Heart left ventricle (tissue), 16 donors: Measurements from ENCODE around the gene CRYL1. TPM values are rescaled to one million over a fixed set of nuclear protein-coding genes. Genes with fewer than 3 reads are reported as not detected.

Experiments
- ATAC-seq, 4 donors: fragments of 200-7000 bp; cut with Tn5 transposase; one replicate each; pipeline ENCODE4 v1.9.1; 2020 to 2022; ENCODE audit warnings: moderate library complexity in 4 of 4, mild to moderate bottlenecking in 3 of 4, moderate number of reproducible peaks in 1 of 4
- DNase-seq, 5 donors: peaks; one replicate each; pipeline ENCODE4 v3.0.0-alpha.2; 2020
- H3K27ac ChIP-seq, 12 donors: fragments of 200-600 bp; sonication (generic) in 4 of 12; one replicate each; pipeline versions ENCODE4 v1.5.0 to v1.8.0; 2016 to 2022; ENCODE audit warnings: mild to moderate bottlenecking in 2 of 12
- H3K27me3 ChIP-seq, 9 donors: fragments of 200-600 bp; sonication (generic) in 2 of 9; one replicate each; pipeline versions ENCODE4 v1.5.1 to v1.8.0; 2016 to 2022; ENCODE audit warnings: mild to moderate bottlenecking in 3 of 9
- H3K36me3 ChIP-seq, 9 donors: fragments of 200-600 bp; sonication (generic) in 2 of 9; one replicate each; pipeline versions ENCODE4 v1.5.0 to v1.8.0; 2018 to 2022; ENCODE audit warnings: mild to moderate bottlenecking in 2 of 9
- H3K4me1 ChIP-seq, 12 donors: fragments of 200-600 bp; sonication (generic) in 4 of 12; one replicate each; pipeline versions ENCODE4 v1.5.0 to v1.8.0; 2016 to 2022; ENCODE audit warnings: mild to moderate bottlenecking in 3 of 12
- H3K4me3 ChIP-seq, 12 donors: fragments of 200-600 bp; sonication (generic) in 4 of 12; one replicate each; pipeline versions ENCODE4 v1.5.0 to v1.8.0; 2017 to 2022; ENCODE audit warnings: mild to moderate bottlenecking in 9 of 12, moderate library complexity in 4 of 12
- H3K9me3 ChIP-seq, 12 donors: fragments of 200-600 bp; sonication (generic) in 4 of 12; one replicate each; pipeline versions ENCODE4 v1.5.0 to v1.8.0; 2016 to 2022; ENCODE audit warnings: mild to moderate bottlenecking in 1 of 12
- CTCF ChIP-seq, 12 donors: fragments of 200-600 bp; sonication (generic) in 4 of 12; IDR thresholded peaks; one replicate each; pipeline versions ENCODE4 v1.5.0 to v1.8.0; 2018 to 2022; ENCODE audit warnings: antibody characterized with exemption in 12 of 12, mild to moderate bottlenecking in 5 of 12
- POLR2A ChIP-seq, 2 donors: fragments of 450-650 bp; IDR thresholded peaks; one replicate each; pipeline ENCODE4 v1.6.1; 2017; ENCODE audit warnings: antibody characterized with exemption in 2 of 2, mild to moderate bottlenecking in 2 of 2, moderate library complexity in 2 of 2
- WGBS, 4 donors: extraction: QIAGEN DNeasy Blood & Tissue Kit in 2 of 4; methylation state at CpG; one replicate each; pipeline versions ENCODE4 v1.1.5 to v1.1.7; 2013 to 2018; 5-methylcytosine and 5-hydroxymethylcytosine counted together
- intact Hi-C, 10 donors: fragments of 100-400 bp; cut with DNase I; formaldehyde crosslinking; loops; one replicate each; pipeline versions ENCODE4 v1.11.1 to v1.14.2; 2022
- polyA plus RNA-seq, 2 donors: library from polyadenylated mRNA; stranded (reverse); fragments of 200-250 nt; gene quantifications; one replicate each; pipeline ENCODE4 v1.2.3, GENCODE V29; 2013
- total RNA-seq, 9 donors: library from RNA; depleted of rRNA in 2 of 9; stranded (reverse); fragments of >200 nt in 2 of 9; fragmentation: NEBNext Ultra II Directional in 3 of 9; extraction: Animal tissue kit (Norgen Biotek cat#: 25700) in 3 of 9; gene quantifications; one replicate each; pipeline versions ENCODE4 v1.1.0 to v1.2.4, GENCODE V29; 2016 to 2023
- donor health status: ischemic (EF 13 %, LVEDD 7.1; RV severe dilation, severe dysfunction).
- donor health status: healthy with polysubstance abuse.
- donor health status: DM: no; HTN: yes; CAD: no.
- donor health status: DM: no; HTN: no; CAD: no.
- donor health status: ischemic (EF 25% LVEDD 6.9; RV normal size, moderate dysfunction).
- donor health status: ischemic (EF 25% LVEDD 5.7; RV mildly dilated, moderate dysfunction).
- donor health status: healthy.
- donor health status: DM: yes; HTN: yes; CAD: no.
- donor health status: ischemic (EF 35%, LVEDD 5.7; RV mildly dilated, moderate dysfunction).
- donor health status: nonischemic (EF 11% LVEDD 7.7; RV severe dilation, severe dysfunction).
- donor health status: DM: yes; HTN: yes; CAD: no.
- donor health status: PGD.
- donor health status: ischemic (EF 29% LVEDD 5.4; RV normal size, mild dysfunction).
- donor health status: nonischemic (EF 23%, LVEDD 6.1; RV moderate dilation, normal function).

CRYL1 gene
- total and polyA plus RNA-seq, 11 donors = 10.7 to 36.5 (median 20.9) TPM

GRCh38 chr13:20411638-20412342 is 113.9 kb downstream of the CRYL1 start:
- Histone ChIP-seq H3K4me3 (no peak overlapping the region), H3K27ac (no peak overlapping the region), H3K27me3 (no peaks in the 10 kb centered on the region), H3K4me1 (peaks cover 0 to 8% (median 0%) of the 10 kb centered on the region in 12 donors), H3K9me3 (no peaks in the 10 kb centered on the region), H3K36me3 (no peaks in the 10 kb centered on the region)
- no peak for TF ChIP-seq CTCF (IDR thresholded peaks at IDR 0.05)
- TF ChIP-seq POLR2A (IDR thresholded peaks at IDR 0.05) = no peak
- DNase-seq = no peak
- ATAC-seq = no peak
- 52 to 54% (median 53%) methylated on average over 6 of the region's 6 CpGs for WGBS, 4 donors
- intact Hi-C loops = no loop called here

GRCh38 chr13:20410726-20411125 is 114.9 kb downstream of the CRYL1 start:
- H3K27ac ChIP-seq = no peak overlapping the region
- H3K9me3 ChIP-seq = no peaks in the 10 kb centered on the region
- no peak for TF ChIP-seq POLR2A (IDR thresholded peaks at IDR 0.05)
- no peak for TF ChIP-seq CTCF (IDR thresholded peaks at IDR 0.05)
- H3K27me3 ChIP-seq = no peaks in the 10 kb centered on the region
- H3K4me1 ChIP-seq = peaks cover 0 to 8% (median 0%) of the 10 kb centered on the region in 12 donors
- no peak for ATAC-seq
- H3K4me3 ChIP-seq = no peak overlapping the region
- DNase-seq = no peak
- H3K36me3 ChIP-seq = peaks cover 0 to 5% (median 0%) of the 10 kb centered on the region in 9 donors
- intact Hi-C loops = no loop called here
- WGBS, 4 donors = 68 to 82% (median 71%) methylated on average over 4 of the region's 4 CpGs

GRCh38 chr13:20408181-20408580 is 117.5 kb downstream of the CRYL1 start:
- Histone ChIP-seq H3K36me3 (peaks cover 0 to 20% (median 8%) of the 10 kb centered on the region in 9 donors), H3K4me1 (peaks cover 0 to 8% (median 0%) of the 10 kb centered on the region in 12 donors), H3K4me3 (no peak overlapping the region), H3K27ac (no peak overlapping the region), H3K9me3 (no peaks in the 10 kb centered on the region), H3K27me3 (no peaks in the 10 kb centered on the region)
- WGBS, 4 donors = 62 to 76% (median 69%) methylated on average over 6 to 8 of the region's 8 CpGs
- intact Hi-C loops = no loop called here
- no peak for ATAC-seq
- TF ChIP-seq POLR2A (IDR thresholded peaks at IDR 0.05) (no peak), CTCF (IDR thresholded peaks at IDR 0.05) (no peak)
- no peak for DNase-seq

- Histone ChIP-seq H3K4me1 (peaks cover 0 to 8% (median 0%) of the 10 kb centered on the region in 12 donors), H3K36me3 (peaks cover 0 to 24% (median 9%) of the 10 kb centered on the region in 9 donors), H3K27me3 (no peaks in the 10 kb centered on the region), H3K27ac (no peak overlapping the region), H3K4me3 (no peak overlapping the region), H3K9me3 (no peaks in the 10 kb centered on the region)
- DNase-seq (no peak), ATAC-seq (no peak)
- intact Hi-C loops = no loop called here
- TF ChIP-seq POLR2A (IDR thresholded peaks at IDR 0.05) (no peak), CTCF (IDR thresholded peaks at IDR 0.05) (no peak)
- WGBS, 4 donors = 91 to 96% (median 95%) methylated on average over 5 of the region's 5 CpGs
Observed at GRCh38 chr13:20407759-20408158, 117.9 kb downstream of the CRYL1 start.
